WTC11 (cell line): ENCODE results near the gene NHLRC2. TPM values are rescaled to one million over a fixed set of nuclear protein-coding genes. Genes with fewer than 3 reads are reported as not detected.

Source experiments
- ATAC-seq: fragments of 200-7000 bp; cut with Tn5 transposase; 2 replicates; pipeline ENCODE4 v1.10.0; 2021; ENCODE audit warnings: mild to moderate bottlenecking, moderate library complexity
- CTCF ChIA-PET: fragments of 300-600 bp; sonication (Branson Sonifier 250); formaldehyde crosslinking; loops from one replicate; lab custom pipeline; 2021; ENCODE audit warnings: antibody characterized with exemption; lab: Charles Lee
- POLR2A ChIA-PET: fragments of 350-600 bp; sonication (Branson Sonifier 250); formaldehyde crosslinking; loops from one replicate; lab custom pipeline; 2021; ENCODE audit warnings: antibody characterized with exemption; lab: Charles Lee
- DNase-seq: peaks from one replicate; pipeline ENCODE4 v3.0.0; 2021; ENCODE audit warnings: low spot score
- H3K27ac Mint-ChIP-seq: 2 replicates; pipeline ENCODE4 v1.8.0; 2021; ENCODE audit warnings: mixed read lengths
- H3K27me3 Mint-ChIP-seq: 2 replicates; pipeline ENCODE4 v1.8.0; 2021; ENCODE audit warnings: low read depth, mild to moderate bottlenecking, moderate library complexity, mixed read lengths
- H3K36me3 Mint-ChIP-seq: 2 replicates; pipeline ENCODE4 v1.8.0; 2021; ENCODE audit warnings: mixed read lengths
- H3K4me1 Mint-ChIP-seq: 2 replicates; pipeline ENCODE4 v1.8.0; 2022; ENCODE audit warnings: mixed read lengths
- H3K4me3 Mint-ChIP-seq: 2 replicates; pipeline ENCODE4 v1.8.0; 2021; ENCODE audit warnings: mild to moderate bottlenecking, moderate library complexity, mixed read lengths
- H3K9me3 Mint-ChIP-seq: 2 replicates; pipeline ENCODE4 v1.8.0; 2021; ENCODE audit warnings: mixed read lengths
- ERG ChIP-seq: fragments of 250-450 bp; sonication (Bioruptor Pico); IDR thresholded peaks from 2 replicates; pipeline ENCODE4 v1.8.0; 2021; ENCODE audit warnings: mild to moderate bottlenecking
- GABPB1 ChIP-seq: sonication (generic); formaldehyde crosslinking; IDR thresholded peaks from 2 replicates; pipeline ENCODE4 v1.8.1; 2023; ENCODE audit warnings: mild to moderate bottlenecking, missing genetic modification reagents
- MXD4 ChIP-seq: fragments of 250-450 bp; sonication (Bioruptor Pico); IDR thresholded peaks from 2 replicates; pipeline ENCODE4 v1.8.0; 2021; ENCODE audit warnings: mild to moderate bottlenecking, moderate library complexity, borderline replicate concordance
- NR2C2 ChIP-seq: sonication (generic); formaldehyde crosslinking; IDR thresholded peaks from 2 replicates; pipeline ENCODE4 v1.8.0; 2022; ENCODE audit warnings: mild to moderate bottlenecking, missing genetic modification reagents
- OVOL2 ChIP-seq: fragments of 250-450 bp; sonication (Bioruptor Pico); IDR thresholded peaks from 2 replicates; pipeline ENCODE4 v1.9.0; 2021; ENCODE audit warnings: mild to moderate bottlenecking, borderline replicate concordance
- PREB ChIP-seq: sonication (generic); formaldehyde crosslinking; IDR thresholded peaks from 2 replicates; pipeline ENCODE4 v1.8.1; 2022; ENCODE audit warnings: mild to moderate bottlenecking, missing genetic modification reagents, moderate library complexity, borderline replicate concordance
- PRRX2 ChIP-seq: fragments of 250-450 bp; sonication (Bioruptor Pico); IDR thresholded peaks from 2 replicates; pipeline ENCODE4 v1.8.0; 2021; ENCODE audit warnings: mild to moderate bottlenecking
- SMAD4 ChIP-seq: sonication (generic); formaldehyde crosslinking; IDR thresholded peaks from 2 replicates; pipeline ENCODE4 v1.8.0; 2022; ENCODE audit warnings: mild to moderate bottlenecking, missing genetic modification reagents
- TP53 ChIP-seq: sonication (generic); formaldehyde crosslinking; IDR thresholded peaks from 2 replicates; pipeline ENCODE4 v1.8.1; 2023; ENCODE audit warnings: mild to moderate bottlenecking, missing genetic modification reagents
- ZNF219 ChIP-seq: sonication (generic); formaldehyde crosslinking; IDR thresholded peaks from 2 replicates; pipeline ENCODE4 v1.8.0; 2023; ENCODE audit warnings: missing genetic modification reagents, mild to moderate bottlenecking, borderline replicate concordance
- ZNF263 ChIP-seq: sonication (generic); formaldehyde crosslinking; IDR thresholded peaks from 2 replicates; pipeline ENCODE4 v1.8.1; 2022; ENCODE audit warnings: low read depth, mild to moderate bottlenecking, moderate library complexity, missing genetic modification reagents
- ZNF281 ChIP-seq: sonication (generic); formaldehyde crosslinking; IDR thresholded peaks from 2 replicates; pipeline ENCODE4 v1.8.0; 2023; ENCODE audit warnings: mild to moderate bottlenecking, missing genetic modification reagents
- total RNA-seq: library from RNA; stranded (reverse); gene quantifications from 3 replicates; pipeline ENCODE4 v1.2.3, GENCODE V29; 2021
- TF ChIP-seq, protein P1 (sequence below): sonication (generic); formaldehyde crosslinking; IDR thresholded peaks from 2 replicates; pipeline ENCODE4 v1.8.1; 2023; ENCODE audit warnings: mild to moderate bottlenecking, missing genetic modification reagents, moderate library complexity
- TF ChIP-seq, protein P2 (sequence below): sonication (generic); formaldehyde crosslinking; IDR thresholded peaks from 2 replicates; pipeline ENCODE4 v1.8.0; 2023; ENCODE audit warnings: missing genetic modification reagents, mild to moderate bottlenecking, borderline replicate concordance
- TF ChIP-seq, protein P3 (sequence below): fragments of 250-450 bp; sonication (Bioruptor Pico); IDR thresholded peaks from 2 replicates; pipeline ENCODE4 v1.9.0; 2021; ENCODE audit warnings: mild to moderate bottlenecking, borderline replicate concordance
- TF ChIP-seq, protein P4 (sequence below): sonication (generic); formaldehyde crosslinking; IDR thresholded peaks from 2 replicates; pipeline ENCODE4 v1.8.0; 2022; ENCODE audit warnings: mild to moderate bottlenecking, missing genetic modification reagents

Gene NHLRC2
- total RNA-seq, 1 experiment from 2014 or later, result 37.9 TPM

DNA sequence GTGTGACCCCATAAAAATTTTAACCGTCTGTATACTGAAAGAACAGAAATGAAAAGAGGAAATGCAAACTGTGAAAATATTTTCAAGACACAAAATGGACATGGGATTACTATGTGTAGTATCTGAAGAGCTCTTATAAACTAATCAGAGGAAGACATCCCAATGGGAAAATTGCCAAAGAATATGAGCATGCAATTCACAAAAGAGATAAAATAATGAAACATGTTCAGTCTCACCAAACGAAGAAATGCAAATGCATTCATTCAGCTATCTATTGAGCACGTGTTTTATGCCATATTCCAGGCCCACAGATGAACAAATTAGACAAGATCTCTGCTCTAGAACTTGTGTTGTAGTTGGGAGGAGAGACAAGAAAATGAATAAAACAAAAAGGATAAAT lies 63.2 kb downstream of the NHLRC2 start:
- ATAC-seq (no peak), DNase-seq (no peak)
- CTCF ChIA-PET, result no interaction called here
- no peak for TF ChIP-seq PRRX2 (CRISPR knock-in tag)
- TF ChIP-seq, protein P1, sequence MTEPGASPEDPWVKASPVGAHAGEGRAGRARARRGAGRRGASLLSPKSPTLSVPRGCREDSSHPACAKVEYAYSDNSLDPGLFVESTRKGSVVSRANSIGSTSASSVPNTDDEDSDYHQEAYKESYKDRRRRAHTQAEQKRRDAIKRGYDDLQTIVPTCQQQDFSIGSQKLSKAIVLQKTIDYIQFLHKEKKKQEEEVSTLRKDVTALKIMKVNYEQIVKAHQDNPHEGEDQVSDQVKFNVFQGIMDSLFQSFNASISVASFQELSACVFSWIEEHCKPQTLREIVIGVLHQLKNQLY, result no peak
- TF ChIP-seq NR2C2 (CRISPR knock-in tag), result no peak
- no peak for TF ChIP-seq ZNF281 (CRISPR knock-in tag)
- TF ChIP-seq PREB, result no peak
- TF ChIP-seq, protein P2, sequence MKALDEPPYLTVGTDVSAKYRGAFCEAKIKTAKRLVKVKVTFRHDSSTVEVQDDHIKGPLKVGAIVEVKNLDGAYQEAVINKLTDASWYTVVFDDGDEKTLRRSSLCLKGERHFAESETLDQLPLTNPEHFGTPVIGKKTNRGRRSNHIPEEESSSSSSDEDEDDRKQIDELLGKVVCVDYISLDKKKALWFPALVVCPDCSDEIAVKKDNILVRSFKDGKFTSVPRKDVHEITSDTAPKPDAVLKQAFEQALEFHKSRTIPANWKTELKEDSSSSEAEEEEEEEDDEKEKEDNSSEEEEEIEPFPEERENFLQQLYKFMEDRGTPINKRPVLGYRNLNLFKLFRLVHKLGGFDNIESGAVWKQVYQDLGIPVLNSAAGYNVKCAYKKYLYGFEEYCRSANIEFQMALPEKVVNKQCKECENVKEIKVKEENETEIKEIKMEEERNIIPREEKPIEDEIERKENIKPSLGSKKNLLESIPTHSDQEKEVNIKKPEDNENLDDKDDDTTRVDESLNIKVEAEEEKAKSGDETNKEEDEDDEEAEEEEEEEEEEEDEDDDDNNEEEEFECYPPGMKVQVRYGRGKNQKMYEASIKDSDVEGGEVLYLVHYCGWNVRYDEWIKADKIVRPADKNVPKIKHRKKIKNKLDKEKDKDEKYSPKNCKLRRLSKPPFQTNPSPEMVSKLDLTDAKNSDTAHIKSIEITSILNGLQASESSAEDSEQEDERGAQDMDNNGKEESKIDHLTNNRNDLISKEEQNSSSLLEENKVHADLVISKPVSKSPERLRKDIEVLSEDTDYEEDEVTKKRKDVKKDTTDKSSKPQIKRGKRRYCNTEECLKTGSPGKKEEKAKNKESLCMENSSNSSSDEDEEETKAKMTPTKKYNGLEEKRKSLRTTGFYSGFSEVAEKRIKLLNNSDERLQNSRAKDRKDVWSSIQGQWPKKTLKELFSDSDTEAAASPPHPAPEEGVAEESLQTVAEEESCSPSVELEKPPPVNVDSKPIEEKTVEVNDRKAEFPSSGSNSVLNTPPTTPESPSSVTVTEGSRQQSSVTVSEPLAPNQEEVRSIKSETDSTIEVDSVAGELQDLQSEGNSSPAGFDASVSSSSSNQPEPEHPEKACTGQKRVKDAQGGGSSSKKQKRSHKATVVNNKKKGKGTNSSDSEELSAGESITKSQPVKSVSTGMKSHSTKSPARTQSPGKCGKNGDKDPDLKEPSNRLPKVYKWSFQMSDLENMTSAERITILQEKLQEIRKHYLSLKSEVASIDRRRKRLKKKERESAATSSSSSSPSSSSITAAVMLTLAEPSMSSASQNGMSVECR, result no peak
- no peak for TF ChIP-seq ZNF263
- TF ChIP-seq ERG (CRISPR knock-in tag), result no peak
- TF ChIP-seq TP53 (CRISPR knock-in tag), result no peak
- no peak for TF ChIP-seq ZNF219 (CRISPR knock-in tag)
- TF ChIP-seq, protein P3, sequence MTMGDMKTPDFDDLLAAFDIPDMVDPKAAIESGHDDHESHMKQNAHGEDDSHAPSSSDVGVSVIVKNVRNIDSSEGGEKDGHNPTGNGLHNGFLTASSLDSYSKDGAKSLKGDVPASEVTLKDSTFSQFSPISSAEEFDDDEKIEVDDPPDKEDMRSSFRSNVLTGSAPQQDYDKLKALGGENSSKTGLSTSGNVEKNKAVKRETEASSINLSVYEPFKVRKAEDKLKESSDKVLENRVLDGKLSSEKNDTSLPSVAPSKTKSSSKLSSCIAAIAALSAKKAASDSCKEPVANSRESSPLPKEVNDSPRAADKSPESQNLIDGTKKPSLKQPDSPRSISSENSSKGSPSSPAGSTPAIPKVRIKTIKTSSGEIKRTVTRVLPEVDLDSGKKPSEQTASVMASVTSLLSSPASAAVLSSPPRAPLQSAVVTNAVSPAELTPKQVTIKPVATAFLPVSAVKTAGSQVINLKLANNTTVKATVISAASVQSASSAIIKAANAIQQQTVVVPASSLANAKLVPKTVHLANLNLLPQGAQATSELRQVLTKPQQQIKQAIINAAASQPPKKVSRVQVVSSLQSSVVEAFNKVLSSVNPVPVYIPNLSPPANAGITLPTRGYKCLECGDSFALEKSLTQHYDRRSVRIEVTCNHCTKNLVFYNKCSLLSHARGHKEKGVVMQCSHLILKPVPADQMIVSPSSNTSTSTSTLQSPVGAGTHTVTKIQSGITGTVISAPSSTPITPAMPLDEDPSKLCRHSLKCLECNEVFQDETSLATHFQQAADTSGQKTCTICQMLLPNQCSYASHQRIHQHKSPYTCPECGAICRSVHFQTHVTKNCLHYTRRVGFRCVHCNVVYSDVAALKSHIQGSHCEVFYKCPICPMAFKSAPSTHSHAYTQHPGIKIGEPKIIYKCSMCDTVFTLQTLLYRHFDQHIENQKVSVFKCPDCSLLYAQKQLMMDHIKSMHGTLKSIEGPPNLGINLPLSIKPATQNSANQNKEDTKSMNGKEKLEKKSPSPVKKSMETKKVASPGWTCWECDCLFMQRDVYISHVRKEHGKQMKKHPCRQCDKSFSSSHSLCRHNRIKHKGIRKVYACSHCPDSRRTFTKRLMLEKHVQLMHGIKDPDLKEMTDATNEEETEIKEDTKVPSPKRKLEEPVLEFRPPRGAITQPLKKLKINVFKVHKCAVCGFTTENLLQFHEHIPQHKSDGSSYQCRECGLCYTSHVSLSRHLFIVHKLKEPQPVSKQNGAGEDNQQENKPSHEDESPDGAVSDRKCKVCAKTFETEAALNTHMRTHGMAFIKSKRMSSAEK (CRISPR knock-in tag), result no peak
- no peak for TF ChIP-seq SMAD4 (CRISPR knock-in tag)
- no peak for TF ChIP-seq OVOL2 (CRISPR knock-in tag)
- TF ChIP-seq, protein P4, sequence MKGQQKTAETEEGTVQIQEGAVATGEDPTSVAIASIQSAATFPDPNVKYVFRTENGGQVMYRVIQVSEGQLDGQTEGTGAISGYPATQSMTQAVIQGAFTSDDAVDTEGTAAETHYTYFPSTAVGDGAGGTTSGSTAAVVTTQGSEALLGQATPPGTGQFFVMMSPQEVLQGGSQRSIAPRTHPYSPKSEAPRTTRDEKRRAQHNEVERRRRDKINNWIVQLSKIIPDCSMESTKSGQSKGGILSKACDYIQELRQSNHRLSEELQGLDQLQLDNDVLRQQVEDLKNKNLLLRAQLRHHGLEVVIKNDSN (CRISPR knock-in tag), result no peak
- no peak for TF ChIP-seq MXD4 (CRISPR knock-in tag)
- no peak for TF ChIP-seq GABPB1
- no peak overlapping the region for H3K27ac Mint-ChIP-seq
- no peaks in the 10 kb centered on the region for H3K27me3 Mint-ChIP-seq
- no peaks in the 10 kb centered on the region for H3K4me1 Mint-ChIP-seq
- no peaks in the 10 kb centered on the region for H3K36me3 Mint-ChIP-seq
- no peaks in the 10 kb centered on the region for H3K9me3 Mint-ChIP-seq
- no peak overlapping the region for H3K4me3 Mint-ChIP-seq
- POLR2A ChIA-PET, result no interaction called here
